NCI-H128 (cell line): Measurements from ENCODE around the gene ITGA11.

Experiments used
- DNase-seq: peaks from one replicate; lab custom pipeline; 2025; ENCODE audit not compliant: unreplicated experiment; lab: John Stamatoyannopoulos, UW

Gene ITGA11

GRCh38 chr15:68431792-68432401 is at the start of gene ITGA11:
TSS of gene ITGA11 (minus strand) at chr15:68432163. CDS start at chr15:68432066, 97 bp downstream.
- DNase-seq, result no peak

GRCh38 chr15:68481321-68481720 is 49.4 kb upstream of the ITGA11 start:
- DNase-seq, result no peak

GRCh38 chr15:68480296-68480695 is 48.3 kb upstream of the ITGA11 start:
- DNase-seq, result no peak

- DNase-seq, result no peak
These were observed 47.9 kb upstream of the ITGA11 start for GRCh38 chr15:68479870-68480269.

GRCh38 chr15:68479406-68479805 is 47.4 kb upstream of the ITGA11 start:
- no peak for DNase-seq

- DNase-seq, result no peak
These were observed 46.9 kb upstream of the ITGA11 start for GRCh38 chr15:68478853-68479252.

GRCh38 chr15:68475449-68475848 is 43.5 kb upstream of the ITGA11 start:
- DNase-seq, result no peak

- DNase-seq, result no peak
These were observed 39.6 kb upstream of the ITGA11 start for GRCh38 chr15:68471541-68471940.

GRCh38 chr15:68470976-68471375 is 39.0 kb upstream of the ITGA11 start:
- DNase-seq, result no peak

GRCh38 chr15:68470049-68470742 is 38.2 kb upstream of the ITGA11 start:
- DNase-seq, result no peak

- DNase-seq, result no peak
These were observed 37.4 kb upstream of the ITGA11 start for GRCh38 chr15:68469162-68470048.

- DNase-seq, result no peak
These were observed 34.9 kb upstream of the ITGA11 start for GRCh38 chr15:68466876-68467275.

- no peak for DNase-seq
These were observed 34.0 kb upstream of the ITGA11 start for GRCh38 chr15:68465861-68466560.

- no peak for DNase-seq
These were observed 32.6 kb upstream of the ITGA11 start for GRCh38 chr15:68464448-68465090.

GRCh38 chr15:68463996-68464395 is 32.0 kb upstream of the ITGA11 start:
- no peak for DNase-seq

GRCh38 chr15:68463444-68463843 is 31.5 kb upstream of the ITGA11 start:
- no peak for DNase-seq

GRCh38 chr15:68460166-68460565 is 28.2 kb upstream of the ITGA11 start:
- DNase-seq, result no peak

GRCh38 chr15:68450192-68450591 is 18.2 kb upstream of the ITGA11 start:
- no peak for DNase-seq

GRCh38 chr15:68449389-68449788 is 17.4 kb upstream of the ITGA11 start:
- DNase-seq, result no peak

- no peak for DNase-seq
These were observed 16.2 kb upstream of the ITGA11 start for GRCh38 chr15:68447976-68448755.
